GM12865 (cell line): ENCODE results near the gene LRRC55.

ENCODE experiments used
- DNase-seq: peaks from one replicate; pipeline ENCODE4 v3.0.0; 2010; ENCODE audit warnings: low read depth
- H3K4me3 ChIP-seq: 2 replicates; pipeline ENCODE4 v1.5.1; 2011; ENCODE audit warnings: mild to moderate bottlenecking, low read depth, low read length, control low read depth
- TF ChIP-seq, protein P1 (sequence below): IDR thresholded peaks from 2 replicates; pipeline ENCODE4 v1.5.1; 2011; ENCODE audit warnings: low read length, control low read depth, low read depth, inconsistent platforms; ENCODE audit not compliant: insufficient read depth; ENCODE audit errors: missing control alignments

The LRRC55 gene

DNA sequence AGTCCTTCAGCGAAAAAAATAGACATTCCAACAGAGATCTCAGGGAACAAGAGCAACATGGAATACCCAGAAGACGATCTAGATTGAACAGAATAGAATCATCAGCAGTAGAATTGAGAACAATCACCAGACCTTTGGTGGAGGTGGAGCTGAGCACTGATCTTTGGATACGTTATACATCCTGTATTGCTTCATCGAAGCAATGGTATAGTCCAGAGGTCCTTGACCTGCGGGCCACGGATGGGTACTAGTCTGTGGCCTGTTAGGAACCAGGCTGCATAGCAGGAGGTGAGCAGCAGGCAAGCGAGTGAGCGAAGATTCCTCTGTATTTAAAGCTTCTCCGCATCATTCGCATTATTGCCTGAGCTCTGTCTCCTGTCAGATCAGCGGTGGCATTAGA lies 17.6 kb downstream of the LRRC55 start:
- DNase-seq, result no peak
- no peak overlapping the region for H3K4me3 ChIP-seq
- TF ChIP-seq, protein P1, sequence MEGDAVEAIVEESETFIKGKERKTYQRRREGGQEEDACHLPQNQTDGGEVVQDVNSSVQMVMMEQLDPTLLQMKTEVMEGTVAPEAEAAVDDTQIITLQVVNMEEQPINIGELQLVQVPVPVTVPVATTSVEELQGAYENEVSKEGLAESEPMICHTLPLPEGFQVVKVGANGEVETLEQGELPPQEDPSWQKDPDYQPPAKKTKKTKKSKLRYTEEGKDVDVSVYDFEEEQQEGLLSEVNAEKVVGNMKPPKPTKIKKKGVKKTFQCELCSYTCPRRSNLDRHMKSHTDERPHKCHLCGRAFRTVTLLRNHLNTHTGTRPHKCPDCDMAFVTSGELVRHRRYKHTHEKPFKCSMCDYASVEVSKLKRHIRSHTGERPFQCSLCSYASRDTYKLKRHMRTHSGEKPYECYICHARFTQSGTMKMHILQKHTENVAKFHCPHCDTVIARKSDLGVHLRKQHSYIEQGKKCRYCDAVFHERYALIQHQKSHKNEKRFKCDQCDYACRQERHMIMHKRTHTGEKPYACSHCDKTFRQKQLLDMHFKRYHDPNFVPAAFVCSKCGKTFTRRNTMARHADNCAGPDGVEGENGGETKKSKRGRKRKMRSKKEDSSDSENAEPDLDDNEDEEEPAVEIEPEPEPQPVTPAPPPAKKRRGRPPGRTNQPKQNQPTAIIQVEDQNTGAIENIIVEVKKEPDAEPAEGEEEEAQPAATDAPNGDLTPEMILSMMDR, result no peak

DNA sequence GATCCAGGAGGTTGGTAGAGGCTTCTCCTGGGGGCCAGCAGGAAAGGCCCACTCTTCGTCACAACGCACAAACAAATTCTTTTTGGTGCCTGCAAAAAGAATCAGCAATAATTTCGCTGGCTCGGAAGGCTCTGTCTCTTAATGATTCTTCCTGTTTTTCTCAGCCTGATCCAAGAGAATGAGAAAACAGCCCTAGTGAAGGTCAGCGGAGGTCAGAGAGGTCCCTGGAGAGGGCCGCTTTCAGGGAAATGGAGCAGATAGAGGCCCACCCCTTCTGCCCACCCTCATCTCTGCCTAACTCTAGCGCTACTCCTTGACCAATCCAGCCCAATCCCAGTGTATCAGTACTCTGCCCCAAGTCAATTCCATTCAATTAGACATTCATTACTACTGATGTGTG lies 19.2 kb downstream of the LRRC55 start:
- no peak overlapping the region for H3K4me3 ChIP-seq
- TF ChIP-seq, protein P1, result no peak
- DNase-seq, result no peak

DNA sequence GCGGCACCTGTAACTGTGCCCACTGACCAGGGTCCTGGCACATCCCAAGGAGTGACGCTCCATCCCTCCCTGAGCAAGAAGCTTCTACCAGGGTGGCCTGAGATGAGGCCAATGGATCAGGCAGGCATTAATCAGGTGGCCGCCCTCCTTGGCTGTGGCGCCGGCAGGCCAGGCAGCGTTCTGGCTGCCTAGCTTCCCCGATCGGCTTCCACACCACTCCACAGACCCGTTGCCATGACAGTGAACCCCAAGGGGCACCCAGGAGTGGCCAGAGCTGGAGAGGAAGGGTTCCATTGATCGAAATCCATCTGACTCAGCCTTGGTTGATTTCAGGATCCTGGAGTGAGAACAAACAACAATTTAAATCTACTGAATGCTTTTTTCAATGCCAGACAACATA lies 20.5 kb downstream of the LRRC55 start:
- H3K4me3 ChIP-seq, result no peak overlapping the region
- TF ChIP-seq, protein P1, result no peak
- DNase-seq, result no peak

DNA sequence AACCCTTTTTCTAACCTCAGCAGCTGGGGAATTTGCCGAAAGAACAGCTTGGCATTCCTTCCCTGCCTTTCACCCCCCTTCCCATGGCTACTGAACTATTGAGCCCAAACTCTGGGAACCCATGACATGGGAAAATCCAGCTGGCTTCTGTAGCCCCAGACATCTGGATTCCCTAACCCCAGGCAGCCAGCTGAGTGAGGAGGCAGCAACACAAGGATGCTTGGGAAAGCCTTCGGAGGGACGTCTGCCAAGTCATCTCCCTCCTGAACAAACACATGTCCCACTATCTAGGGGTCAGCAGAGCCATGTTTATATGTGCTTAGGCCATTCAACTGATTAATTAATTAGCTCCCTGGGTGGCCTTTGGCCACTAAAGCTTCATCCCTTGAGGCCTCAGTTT lies 21.6 kb downstream of the LRRC55 start:
- H3K4me3 ChIP-seq, result no peak overlapping the region
- TF ChIP-seq, protein P1, result no peak
- DNase-seq, result no peak

DNA sequence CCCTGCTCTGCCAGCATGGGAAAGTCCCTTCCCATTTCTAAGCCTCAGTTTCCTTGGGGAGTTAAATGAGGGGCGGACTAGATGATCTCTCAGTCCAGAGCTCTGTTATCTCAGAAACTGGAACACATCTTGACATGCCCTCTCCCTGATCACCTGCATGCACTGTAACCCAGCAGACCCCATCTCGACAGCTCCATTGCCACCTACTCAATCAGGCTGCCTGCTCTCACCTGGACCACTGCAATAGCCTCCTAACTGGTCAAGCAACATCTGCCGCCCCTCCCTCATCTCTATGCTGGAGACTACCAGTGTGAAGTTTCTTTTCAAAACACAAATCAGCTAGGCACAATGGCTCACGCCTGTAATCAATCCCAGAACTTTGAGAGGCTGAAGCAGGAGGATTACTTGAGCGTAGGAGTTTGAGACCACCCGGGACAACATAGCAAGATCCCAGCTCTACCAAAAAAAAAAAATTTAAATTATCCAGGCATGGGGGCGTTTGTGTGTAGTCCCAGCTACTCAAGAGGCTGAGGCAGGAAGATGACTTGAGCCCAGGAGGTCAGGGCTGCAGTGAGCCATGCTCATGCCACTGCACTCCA lies 22.2 kb downstream of the LRRC55 start:
- TF ChIP-seq, protein P1, result no peak
- no peak overlapping the region for H3K4me3 ChIP-seq
- no peak for DNase-seq

DNA sequence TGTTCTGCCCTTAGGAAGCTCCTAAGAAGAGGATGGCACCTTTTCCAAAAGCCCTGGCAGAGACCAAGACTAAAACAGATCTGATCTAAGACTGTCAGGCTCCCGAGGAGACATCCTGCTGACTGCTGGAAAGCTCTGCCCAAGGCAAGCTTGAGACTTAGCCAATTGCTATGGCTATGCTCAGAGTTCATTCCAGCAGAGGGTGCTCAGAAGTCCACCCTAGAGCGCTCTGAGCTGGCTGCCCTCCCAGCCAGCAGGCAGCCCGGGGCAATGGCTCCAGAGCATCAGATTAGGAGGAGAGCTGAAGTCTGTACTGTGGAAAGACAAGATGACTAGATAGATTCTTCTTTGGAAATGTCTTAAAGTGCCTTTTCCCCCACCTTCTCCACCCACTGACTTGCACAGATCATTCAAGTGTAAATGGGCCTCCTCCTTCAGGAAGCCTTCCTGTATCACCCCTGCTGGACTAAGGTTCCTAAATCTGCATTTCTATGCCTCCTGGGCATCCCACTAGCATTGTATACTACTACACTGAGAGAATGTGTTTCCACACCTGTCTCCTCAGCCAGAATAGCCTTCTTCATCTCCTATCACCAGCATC lies 23.4 kb downstream of the LRRC55 start:
- TF ChIP-seq, protein P1, result no peak
- no peak for DNase-seq
- H3K4me3 ChIP-seq, result no peak overlapping the region

DNA sequence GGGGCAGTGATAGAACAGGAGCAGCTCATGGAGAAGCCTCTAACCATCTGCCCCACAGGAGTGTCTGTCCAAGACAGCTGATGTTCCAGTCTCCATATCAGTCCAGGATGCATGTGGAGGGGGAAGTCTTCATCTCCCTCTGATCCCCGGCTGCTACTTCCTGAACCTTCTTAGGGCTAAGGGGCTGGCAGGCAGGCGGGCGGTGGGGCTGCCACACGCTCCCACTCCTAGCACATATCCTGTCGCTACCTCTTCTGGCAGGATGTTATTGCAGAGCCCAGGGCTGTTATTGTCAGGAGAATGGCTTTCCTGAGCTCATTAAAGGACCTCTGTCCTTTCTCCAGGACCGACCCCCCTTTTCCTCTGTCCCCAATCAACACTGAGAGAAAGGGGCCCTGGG lies 25.4 kb downstream of the LRRC55 start:
- H3K4me3 ChIP-seq, result no peak overlapping the region
- TF ChIP-seq, protein P1, result no peak
- no peak for DNase-seq
